ENCODE measurements around the gene ATP10A. TPM values are rescaled to one million over a fixed set of nuclear protein-coding genes. Genes with fewer than 3 reads are reported as not detected.
A peak's percentile ranks its signal among the peaks of the same experiment; 100 is the strongest.

ATP10A gene
- total RNA-seq, 1 donor from 2014 or later, result 0.58 TPM

GRCh38 chr15:25795061-25795460 lies 68.1 kb downstream of the ATP10A start:
- H3K9me3 ChIP-seq (replicated peaks), result no peaks in the 10 kb centered on the region
- H3K4me1 ChIP-seq, result peaks cover 15% of the 10 kb centered on the region
- H3K36me3 ChIP-seq, result no peaks in the 10 kb centered on the region
- intact Hi-C loops (cut with micrococcal nuclease), result no loop called here
- no peak for DNase-seq
- H3K27ac ChIP-seq (replicated peaks), result no peak overlapping the region
- H3K4me3 ChIP-seq, result no peak overlapping the region
- H3K27me3 ChIP-seq (ENCODE audit: low read depth), result peaks cover 12% of the 10 kb centered on the region
- no peak for TF ChIP-seq CTCF (IDR thresholded peaks at IDR 0.05; ENCODE audit: borderline replicate concordance)

GRCh38 chr15:25793354-25794050 lies 69.6 kb downstream of the ATP10A start:
- intact Hi-C loops (cut with micrococcal nuclease), result no loop called here
- Histone ChIP-seq H3K27ac (replicated peaks) (no peak overlapping the region), H3K4me1 (peaks cover 17% of the 10 kb centered on the region), H3K27me3 (ENCODE audit: low read depth) (peaks cover 3% of the 10 kb centered on the region), H3K9me3 (replicated peaks) (no peaks in the 10 kb centered on the region), H3K4me3 (no peak overlapping the region), H3K36me3 (no peaks in the 10 kb centered on the region)
- no peak for DNase-seq
- TF ChIP-seq CTCF (IDR thresholded peaks at IDR 0.05; ENCODE audit: borderline replicate concordance), result no peak

- Histone ChIP-seq H3K27me3 (ENCODE audit: low read depth) (no peaks in the 10 kb centered on the region), H3K4me1 (peaks cover 12% of the 10 kb centered on the region), H3K36me3 (no peaks in the 10 kb centered on the region), H3K27ac (replicated peaks) (no peak overlapping the region), H3K4me3 (no peak overlapping the region), H3K9me3 (replicated peaks) (no peaks in the 10 kb centered on the region)
- DNase-seq, result no peak
- no peak for TF ChIP-seq CTCF (IDR thresholded peaks at IDR 0.05; ENCODE audit: borderline replicate concordance)
- intact Hi-C loops (cut with micrococcal nuclease), result no loop called here
These were observed 71.0 kb downstream of the ATP10A start for GRCh38 chr15:25792128-25792527.

GRCh38 chr15:25790000-25790660 lies 73.0 kb downstream of the ATP10A start:
- peak; percentile 18 for TF ChIP-seq CTCF (IDR thresholded peaks at IDR 0.05; ENCODE audit: borderline replicate concordance)
- Histone ChIP-seq H3K4me3 (no peak overlapping the region), H3K36me3 (no peaks in the 10 kb centered on the region), H3K27me3 (ENCODE audit: low read depth) (peaks cover 9% of the 10 kb centered on the region), H3K27ac (replicated peaks) (peak overlapping the region; percentile 86), H3K4me1 (peaks cover 21% of the 10 kb centered on the region), H3K9me3 (replicated peaks) (no peaks in the 10 kb centered on the region)
- intact Hi-C loops (cut with micrococcal nuclease), result no loop called here
- peak; percentile 55 for DNase-seq

- peaks cover 9% of the 10 kb centered on the region for H3K27me3 ChIP-seq (ENCODE audit: low read depth)
- H3K36me3 ChIP-seq, result no peaks in the 10 kb centered on the region
- peaks cover 23% of the 10 kb centered on the region for H3K4me1 ChIP-seq
- no peak for DNase-seq
- peak overlapping the region; percentile 86 for H3K27ac ChIP-seq (replicated peaks)
- no peak for TF ChIP-seq CTCF (IDR thresholded peaks at IDR 0.05; ENCODE audit: borderline replicate concordance)
- no peak overlapping the region for H3K4me3 ChIP-seq
- intact Hi-C loops (cut with micrococcal nuclease), result no loop called here
- H3K9me3 ChIP-seq (replicated peaks), result no peaks in the 10 kb centered on the region
These were observed 73.5 kb downstream of the ATP10A start for GRCh38 chr15:25789616-25789999.

All from left ventricle myocardium inferior (tissue), 1 donor.